Gastrocnemius medialis (tissue), 4 donors: ENCODE measurements around the gene EFNA1.

Experiments
- POLR2A ChIP-seq, 2 donors: fragments of 450-650 bp; IDR thresholded peaks; one replicate each; pipeline ENCODE4 v1.6.1; 2017; ENCODE audit warnings: antibody characterized with exemption in 2 of 2, mild to moderate bottlenecking in 2 of 2, moderate library complexity in 2 of 2
- TF ChIP-seq, protein P1 (sequence below), 5 experiments: fragments of 450-650 bp in 3 of 5; fragments of 200-600 bp in 2 of 5; sonication (generic) in 2 of 5; IDR thresholded peaks in 4 of 5; conservative IDR thresholded peaks in 1 of 5; 1 replicate in 4 of 5; 2 replicates in 1 of 5; pipeline ENCODE4 v1.5.1; 2016 to 2019; ENCODE audit warnings: antibody characterized with exemption in 5 of 5, mild to moderate bottlenecking in 3 of 5, moderate library complexity in 3 of 5

DNA sequence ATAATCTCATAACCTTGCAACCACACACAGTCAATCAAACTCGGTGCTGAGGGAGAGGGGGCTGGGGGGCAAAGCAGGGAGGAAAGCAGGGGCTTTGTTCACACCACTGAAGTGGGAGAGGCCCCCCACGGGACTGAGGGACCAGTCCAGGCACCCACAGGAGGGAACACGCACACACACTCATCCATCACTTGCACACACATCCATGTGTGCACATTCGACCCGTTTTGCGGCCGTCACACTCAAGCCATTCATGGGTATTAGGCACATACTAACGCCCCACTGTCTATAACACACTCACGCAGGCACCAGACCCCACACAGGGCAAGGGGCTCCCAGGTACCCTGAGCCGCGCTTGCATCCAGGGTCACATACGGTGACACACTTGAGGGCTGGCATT lies 35.0 kb upstream of the EFNA1 start:
- no peak for TF ChIP-seq POLR2A (IDR thresholded peaks at IDR 0.05)
- TF ChIP-seq, protein P1, sequence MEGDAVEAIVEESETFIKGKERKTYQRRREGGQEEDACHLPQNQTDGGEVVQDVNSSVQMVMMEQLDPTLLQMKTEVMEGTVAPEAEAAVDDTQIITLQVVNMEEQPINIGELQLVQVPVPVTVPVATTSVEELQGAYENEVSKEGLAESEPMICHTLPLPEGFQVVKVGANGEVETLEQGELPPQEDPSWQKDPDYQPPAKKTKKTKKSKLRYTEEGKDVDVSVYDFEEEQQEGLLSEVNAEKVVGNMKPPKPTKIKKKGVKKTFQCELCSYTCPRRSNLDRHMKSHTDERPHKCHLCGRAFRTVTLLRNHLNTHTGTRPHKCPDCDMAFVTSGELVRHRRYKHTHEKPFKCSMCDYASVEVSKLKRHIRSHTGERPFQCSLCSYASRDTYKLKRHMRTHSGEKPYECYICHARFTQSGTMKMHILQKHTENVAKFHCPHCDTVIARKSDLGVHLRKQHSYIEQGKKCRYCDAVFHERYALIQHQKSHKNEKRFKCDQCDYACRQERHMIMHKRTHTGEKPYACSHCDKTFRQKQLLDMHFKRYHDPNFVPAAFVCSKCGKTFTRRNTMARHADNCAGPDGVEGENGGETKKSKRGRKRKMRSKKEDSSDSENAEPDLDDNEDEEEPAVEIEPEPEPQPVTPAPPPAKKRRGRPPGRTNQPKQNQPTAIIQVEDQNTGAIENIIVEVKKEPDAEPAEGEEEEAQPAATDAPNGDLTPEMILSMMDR (IDR thresholded peaks at IDR 0.05 in 4 of 5, conservative IDR thresholded peaks at IDR 0.05 in 1 of 5), result no peak
